HCT116 (cell line): ENCODE data around the gene ENTPD6. TPM values are rescaled to one million over a fixed set of nuclear protein-coding genes. Genes with fewer than 3 reads are reported as not detected.

Experiments
- ATAC-seq: fragments of 200-7000 bp; cut with Tn5 transposase; 2 replicates; pipeline ENCODE4 v1.9.1; 2020; ENCODE audit warnings: mild to moderate bottlenecking, moderate library complexity
- BruUV-seq: library from RNA; stranded (reverse); fragments of 400-500 nt; replicated peaks from 2 replicates; lab custom pipeline; 2021; lab: Mats Ljungman, UMichigan
- CTCF ChIA-PET: fragments of 300-600 bp; sonication (Branson Sonifier 250); formaldehyde crosslinking; loops from one replicate; lab custom pipeline; 2021; ENCODE audit warnings: antibody characterized with exemption; lab: Charles Lee
- POLR2A ChIA-PET: fragments of 300-600, 350-600 bp; sonication (Branson Sonifier 250); formaldehyde crosslinking; loops from one replicate; lab custom pipeline; 2021; ENCODE audit warnings: antibody characterized with exemption; lab: Charles Lee
- RAD21 ChIA-PET, 2 experiments: fragments of 300-600 bp; sonication (Branson Sonifier 250); formaldehyde crosslinking; loops; one replicate each; lab custom pipeline; 2023; ENCODE audit warnings: low total read pairs in 2 of 2; ENCODE audit not compliant: uncharacterized antibody in 2 of 2, unreplicated experiment in 2 of 2, low non-redundant PET in 1 of 2; lab: Charles Lee
- DNase-seq: peaks from one replicate; pipeline ENCODE4 v3.0.0-alpha.2; 2010; ENCODE audit warnings: low read depth, low spot score
- H2AFZ ChIP-seq: fragments of 200-600 bp; shearing (Covaris generic), sonication (generic); 2 replicates; pipeline ENCODE4 v1.6.1; 2017; ENCODE audit warnings: low read depth, mixed run types, mixed read lengths, antibody characterized with exemption, low read length; ENCODE audit not compliant: poor library complexity, severe bottlenecking
- H3K27ac ChIP-seq: 2 replicates; pipeline ENCODE4 v1.5.1; 2012; ENCODE audit warnings: low read depth, low read length
- H3K27me3 ChIP-seq: fragments of 200-600 bp; sonication (generic); 2 replicates; pipeline ENCODE4 v1.6.1; 2016; ENCODE audit warnings: mixed run types, low read length, mixed read lengths; ENCODE audit not compliant: insufficient read depth
- H3K36me3 ChIP-seq, 2 experiments: fragments of 200-500 bp in 1 of 2; fragments of 200-600 bp in 1 of 2; sonication (Bioruptor generic) in 1 of 2; sonication (generic) in 1 of 2; 2 replicates each; pipeline versions ENCODE4 v1.5.1 to v1.6.1; 2014 to 2016; ENCODE audit warnings: low read length in 2 of 2, inconsistent platforms in 1 of 2, mixed read lengths in 1 of 2, mixed run types in 1 of 2; ENCODE audit not compliant: insufficient read depth in 2 of 2, control insufficient read depth in 1 of 2
- H3K4me1 ChIP-seq, 2 experiments: fragments of 200-600 bp in 1 of 2; sonication (generic) in 1 of 2; 2 replicates each; pipeline versions ENCODE4 v1.5.1 to v1.6.1; 2012 to 2017; ENCODE audit warnings: low read length in 2 of 2, inconsistent platforms in 1 of 2, mild to moderate bottlenecking in 1 of 2, mixed read lengths in 1 of 2, mixed run types in 1 of 2, moderate library complexity in 1 of 2; ENCODE audit not compliant: insufficient read depth in 2 of 2, control insufficient read depth in 1 of 2
- H3K4me2 ChIP-seq: fragments of 200-600 bp; sonication (generic); 2 replicates; pipeline ENCODE4 v1.6.1; 2017; ENCODE audit warnings: mixed run types, low read length, mixed read lengths
- H3K4me3 ChIP-seq, 2 experiments: fragments of 200-600 bp in 1 of 2; sonication (generic) in 1 of 2; replicated peaks in 1 of 2; 2 replicates each; pipeline ENCODE4 v1.5.1; 2011 to 2016; ENCODE audit warnings: low read length in 2 of 2, control low read depth in 1 of 2, low read depth in 1 of 2, mild to moderate bottlenecking in 1 of 2, mixed read lengths in 1 of 2, mixed run types in 1 of 2
- H3K79me2 ChIP-seq: fragments of 200-600 bp; sonication (generic); 2 replicates; pipeline ENCODE4 v1.6.1; 2017; ENCODE audit warnings: mild to moderate bottlenecking, mixed run types, low read length, moderate library complexity, mixed read lengths; ENCODE audit not compliant: insufficient read depth
- H3K9ac ChIP-seq: fragments of 200-600 bp; sonication (generic); 2 replicates; pipeline ENCODE4 v1.6.1; 2016; ENCODE audit warnings: low read length, mixed read lengths
- H3K9me2 ChIP-seq: fragments of 200-600 bp; sonication (generic), shearing (Covaris generic); 2 replicates; pipeline ENCODE4 v1.6.1; 2017; ENCODE audit warnings: mixed run types, mild to moderate bottlenecking, moderate library complexity; ENCODE audit not compliant: insufficient read depth
- H3K9me3 ChIP-seq, 2 experiments: fragments of 200-500 bp in 1 of 2; fragments of 200-600 bp in 1 of 2; sonication (Bioruptor generic) in 1 of 2; sonication (generic) in 1 of 2; 2 replicates each; pipeline ENCODE4 v1.6.1; 2014 to 2017; ENCODE audit warnings: low read length in 2 of 2, mixed read lengths in 2 of 2, inconsistent platforms in 1 of 2, low read depth in 1 of 2, mild to moderate bottlenecking in 1 of 2, mixed run types in 1 of 2, moderate library complexity in 1 of 2; ENCODE audit not compliant: control insufficient read depth in 1 of 2, insufficient read depth in 1 of 2
- H4K20me1 ChIP-seq: fragments of 200-600 bp; sonication (generic), shearing (Covaris generic); 2 replicates; pipeline ENCODE4 v1.6.1; 2017; ENCODE audit warnings: mixed run types, mild to moderate bottlenecking, moderate library complexity; ENCODE audit not compliant: insufficient read depth
- CBX3 ChIP-seq: IDR thresholded peaks from 2 replicates; pipeline ENCODE4 v1.6.1; 2012; ENCODE audit warnings: low read depth
- CEBPB ChIP-seq: IDR thresholded peaks from 2 replicates; pipeline ENCODE4 v1.6.1; 2012; ENCODE audit warnings: low read depth
- CTCF ChIP-seq, 3 experiments: fragments of 200-600 bp in 1 of 3; sonication (generic) in 1 of 3; IDR thresholded peaks in 2 of 3; conservative IDR thresholded peaks in 1 of 3; 2 replicates each; pipeline ENCODE4 v1.5.1; 2012 to 2017; ENCODE audit warnings: low read depth in 2 of 3, low read length in 2 of 3, antibody characterized with exemption in 1 of 3, borderline replicate concordance in 1 of 3, control low read depth in 1 of 3, mild to moderate bottlenecking in 1 of 3, mixed read lengths in 1 of 3, mixed run types in 1 of 3, moderate library complexity in 1 of 3; ENCODE audit not compliant: insufficient read depth in 1 of 3
- EZH2phosphoT487 ChIP-seq: fragments of 200-600 bp; IDR thresholded peaks from 2 replicates; pipeline ENCODE4 v1.6.1; 2018; ENCODE audit warnings: antibody characterized with exemption, borderline replicate concordance
- POLR2A ChIP-seq: IDR thresholded peaks from 2 replicates; pipeline ENCODE4 v1.7.0; 2011; ENCODE audit warnings: borderline replicate concordance; ENCODE audit not compliant: insufficient read depth, insufficient read length; ENCODE audit errors: extremely low read depth
- POLR2AphosphoS5 ChIP-seq: IDR thresholded peaks from 2 replicates; pipeline ENCODE4 v1.6.1; 2011; ENCODE audit warnings: mild to moderate bottlenecking, low read depth, low read length, moderate library complexity
- RAD21 ChIP-seq: IDR thresholded peaks from 2 replicates; pipeline ENCODE4 v1.6.1; 2012; ENCODE audit warnings: low read depth, mild to moderate bottlenecking
- SIN3A ChIP-seq: IDR thresholded peaks from 2 replicates; pipeline ENCODE4 v1.6.1; 2012; ENCODE audit warnings: low read depth
- SP1 ChIP-seq: IDR thresholded peaks from 2 replicates; pipeline ENCODE4 v1.6.1; 2012; ENCODE audit warnings: low read depth
- TCF7L2 ChIP-seq: IDR thresholded peaks from 2 replicates; pipeline ENCODE4 v1.7.0; 2011; ENCODE audit warnings: borderline replicate concordance, inconsistent platforms; ENCODE audit not compliant: insufficient read depth, insufficient read length; ENCODE audit errors: extremely low read depth
- YY1 ChIP-seq: IDR thresholded peaks from 2 replicates; pipeline ENCODE4 v1.6.1; 2011; ENCODE audit warnings: low read length, low read depth, moderate library complexity, mild to moderate bottlenecking; ENCODE audit not compliant: insufficient replicate concordance; ENCODE audit errors: extremely low read depth
- ZNF274 ChIP-seq: fragments of 200-500 bp; sonication (Bioruptor generic); IDR thresholded peaks from 2 replicates; pipeline ENCODE4 v1.6.1; 2014; ENCODE audit warnings: mild to moderate bottlenecking, low read depth, low read length, inconsistent platforms
- intact Hi-C: fragments of 100-400 bp; cut with micrococcal nuclease; formaldehyde crosslinking; loops from 2 replicates; pipeline ENCODE4 v1.10.0; 2022
- total RNA-seq: library from RNA; stranded (reverse); gene quantifications from one replicate; pipeline ENCODE4 v1.2.1, GENCODE V29; 2021; ENCODE audit not compliant: unreplicated experiment
- TF ChIP-seq, protein P1 (sequence below): IDR thresholded peaks from 2 replicates; pipeline ENCODE4 v1.6.1; 2012; ENCODE audit warnings: low read depth
- TF ChIP-seq, protein P2 (sequence below): IDR thresholded peaks from 2 replicates; pipeline ENCODE4 v1.6.1; 2012

Gene ENTPD6
- total RNA-seq, 1 experiment from 2014 or later = 89.2 TPM

DNA sequence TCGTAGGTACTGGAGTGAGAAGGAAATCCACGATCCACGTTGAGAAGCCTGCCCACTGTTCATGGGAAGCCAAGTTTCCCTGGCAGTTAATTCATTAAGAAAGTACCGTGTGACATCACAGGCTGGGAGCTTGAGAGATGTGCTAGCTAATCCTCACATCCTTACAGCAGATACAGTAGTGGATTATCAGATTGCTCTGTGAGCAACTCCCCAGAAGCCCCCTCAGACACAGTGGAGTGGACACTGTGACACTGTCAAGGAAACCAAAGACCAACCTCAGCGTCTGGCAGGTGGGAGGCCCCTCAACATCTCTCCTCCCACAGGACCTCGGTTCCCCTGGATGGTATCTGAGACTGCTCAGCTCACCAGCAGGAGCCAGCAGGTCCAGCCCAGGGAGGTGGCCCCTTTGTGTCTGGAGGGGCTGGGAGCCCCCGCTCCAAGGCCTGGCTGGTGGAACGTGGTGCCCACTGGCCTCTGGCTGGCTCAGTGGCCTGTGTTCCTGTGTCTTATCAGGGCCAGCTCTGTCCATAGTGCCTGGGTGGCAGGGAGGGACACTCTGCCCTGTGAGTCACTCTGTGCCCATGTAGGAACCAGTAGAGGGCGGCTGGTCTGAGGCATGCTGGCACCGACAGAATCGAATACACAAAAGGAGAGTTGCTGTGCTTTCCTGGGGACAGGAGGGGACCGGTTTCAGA is 59.6 kb downstream of the ENTPD6 start:
- no peaks in the 10 kb centered on the region for H3K9me2 ChIP-seq
- ChIA-PET RAD21 (no interaction called here), POLR2A (interaction anchor here (1.1 kb wide), 1 partner anchor 9 kb away, joined by 3 read pairs; no protein-coding TSS in a partner anchor), CTCF (no interaction called here)
- H3K4me2 ChIP-seq = no peak overlapping the region
- peaks cover 67% of the 10 kb centered on the region for H3K79me2 ChIP-seq
- no peaks in the 10 kb centered on the region for H3K9me3 ChIP-seq
- H3K27me3 ChIP-seq = no peaks in the 10 kb centered on the region
- H3K4me3 ChIP-seq = no peak overlapping the region
- no peak overlapping the region for H3K27ac ChIP-seq
- no TSS peak for BruUV-seq
- no peaks in the 10 kb centered on the region for H4K20me1 ChIP-seq
- H2AFZ ChIP-seq = no peak overlapping the region
- no peak overlapping the region for H3K9ac ChIP-seq
- intact Hi-C loops = loop anchor here (10.0 kb wide), 1 partner anchor 50 kb away; no protein-coding TSS in a partner anchor
- no peak for TF ChIP-seq ZNF274
- TF ChIP-seq CEBPB = no peak
- no peak for TF ChIP-seq EZH2phosphoT487
- no peak for TF ChIP-seq CBX3
- TF ChIP-seq RAD21 = no peak
- TF ChIP-seq, protein P1, sequence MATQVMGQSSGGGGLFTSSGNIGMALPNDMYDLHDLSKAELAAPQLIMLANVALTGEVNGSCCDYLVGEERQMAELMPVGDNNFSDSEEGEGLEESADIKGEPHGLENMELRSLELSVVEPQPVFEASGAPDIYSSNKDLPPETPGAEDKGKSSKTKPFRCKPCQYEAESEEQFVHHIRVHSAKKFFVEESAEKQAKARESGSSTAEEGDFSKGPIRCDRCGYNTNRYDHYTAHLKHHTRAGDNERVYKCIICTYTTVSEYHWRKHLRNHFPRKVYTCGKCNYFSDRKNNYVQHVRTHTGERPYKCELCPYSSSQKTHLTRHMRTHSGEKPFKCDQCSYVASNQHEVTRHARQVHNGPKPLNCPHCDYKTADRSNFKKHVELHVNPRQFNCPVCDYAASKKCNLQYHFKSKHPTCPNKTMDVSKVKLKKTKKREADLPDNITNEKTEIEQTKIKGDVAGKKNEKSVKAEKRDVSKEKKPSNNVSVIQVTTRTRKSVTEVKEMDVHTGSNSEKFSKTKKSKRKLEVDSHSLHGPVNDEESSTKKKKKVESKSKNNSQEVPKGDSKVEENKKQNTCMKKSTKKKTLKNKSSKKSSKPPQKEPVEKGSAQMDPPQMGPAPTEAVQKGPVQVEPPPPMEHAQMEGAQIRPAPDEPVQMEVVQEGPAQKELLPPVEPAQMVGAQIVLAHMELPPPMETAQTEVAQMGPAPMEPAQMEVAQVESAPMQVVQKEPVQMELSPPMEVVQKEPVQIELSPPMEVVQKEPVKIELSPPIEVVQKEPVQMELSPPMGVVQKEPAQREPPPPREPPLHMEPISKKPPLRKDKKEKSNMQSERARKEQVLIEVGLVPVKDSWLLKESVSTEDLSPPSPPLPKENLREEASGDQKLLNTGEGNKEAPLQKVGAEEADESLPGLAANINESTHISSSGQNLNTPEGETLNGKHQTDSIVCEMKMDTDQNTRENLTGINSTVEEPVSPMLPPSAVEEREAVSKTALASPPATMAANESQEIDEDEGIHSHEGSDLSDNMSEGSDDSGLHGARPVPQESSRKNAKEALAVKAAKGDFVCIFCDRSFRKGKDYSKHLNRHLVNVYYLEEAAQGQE = no peak
- no peak for TF ChIP-seq TCF7L2
- TF ChIP-seq, protein P2, sequence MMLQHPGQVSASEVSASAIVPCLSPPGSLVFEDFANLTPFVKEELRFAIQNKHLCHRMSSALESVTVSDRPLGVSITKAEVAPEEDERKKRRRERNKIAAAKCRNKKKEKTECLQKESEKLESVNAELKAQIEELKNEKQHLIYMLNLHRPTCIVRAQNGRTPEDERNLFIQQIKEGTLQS = no peak
- TF ChIP-seq SP1 = no peak
- TF ChIP-seq CTCF (IDR thresholded peaks at IDR 0.05 in 2 of 3, conservative IDR thresholded peaks at IDR 0.05 in 1 of 3; ENCODE audit: borderline replicate concordance in 1 of 3, insufficient read depth in 1 of 3, low read depth in 2 of 3, low read length in 2 of 3) = no peak
- no peak for TF ChIP-seq POLR2A
- no peak for TF ChIP-seq POLR2AphosphoS5
- TF ChIP-seq SIN3A = no peak
- no peak for TF ChIP-seq YY1
- peaks cover 29 to 32% of the 10 kb centered on the region in 2 experiments for H3K4me1 ChIP-seq
- H3K36me3 ChIP-seq = peaks cover 0 to 4% of the 10 kb centered on the region in 2 experiments; a peak in 1 of 4 replicates
- ATAC-seq (peak; percentile 66), DNase-seq (no peak)
